Trophoblast cell (in vitro differentiated cells and primary cell): ENCODE results near the gene DCLK2.

Experiments used
- DNase-seq, 2 donors: peaks; one replicate each; pipeline ENCODE4 v3.0.0-alpha.2; 2016
- H2AFZ ChIP-seq: 2 replicates; pipeline ENCODE4 v1.6.1; 2013; ENCODE audit warnings: low read length, moderate library complexity, mild to moderate bottlenecking; ENCODE audit not compliant: insufficient read depth, poor library complexity
- H2AK5ac ChIP-seq: 2 replicates; pipeline ENCODE4 v1.6.1; 2013; ENCODE audit warnings: mild to moderate bottlenecking, low read length
- H2BK120ac ChIP-seq: 2 replicates; pipeline ENCODE4 v1.6.1; 2013; ENCODE audit warnings: low read length, mild to moderate bottlenecking, moderate library complexity; ENCODE audit not compliant: insufficient read depth, poor library complexity
- H2BK12ac ChIP-seq: 2 replicates; pipeline ENCODE4 v1.6.1; 2013; ENCODE audit warnings: mild to moderate bottlenecking, low read length, moderate library complexity
- H2BK5ac ChIP-seq: 2 replicates; pipeline ENCODE4 v1.6.1; 2013; ENCODE audit warnings: low read length, low read depth, moderate library complexity, mild to moderate bottlenecking; ENCODE audit not compliant: poor library complexity
- H3K14ac ChIP-seq: 2 replicates; pipeline ENCODE4 v1.6.1; 2013; ENCODE audit warnings: mild to moderate bottlenecking, low read length
- H3K18ac ChIP-seq: 2 replicates; pipeline ENCODE4 v1.6.1; 2013; ENCODE audit warnings: mild to moderate bottlenecking, low read length
- H3K23ac ChIP-seq: 2 replicates; pipeline ENCODE4 v1.6.1; 2013; ENCODE audit warnings: low read length
- H3K27ac ChIP-seq: 2 replicates; pipeline ENCODE4 v1.5.1; 2013; ENCODE audit warnings: low read depth, mild to moderate bottlenecking, inconsistent platforms, low read length, moderate library complexity
- H3K27me3 ChIP-seq: 2 replicates; pipeline ENCODE4 v1.6.1; 2013; ENCODE audit warnings: inconsistent platforms, mild to moderate bottlenecking, low read length, moderate library complexity; ENCODE audit not compliant: insufficient read depth
- H3K36me3 ChIP-seq, 2 experiments: 1 replicate in 1 of 2; 2 replicates in 1 of 2; pipeline ENCODE4 v1.6.1; 2013; ENCODE audit warnings: low read length in 2 of 2, mild to moderate bottlenecking in 2 of 2, moderate library complexity in 1 of 2; ENCODE audit not compliant: insufficient read depth in 2 of 2, control insufficient read depth in 1 of 2
- H3K4ac ChIP-seq: 2 replicates; pipeline ENCODE4 v1.6.1; 2013; ENCODE audit warnings: low read depth, mild to moderate bottlenecking, low read length, moderate library complexity
- H3K4me1 ChIP-seq, 2 experiments: 1 replicate in 1 of 2; 2 replicates in 1 of 2; pipeline ENCODE4 v1.6.1; 2013; ENCODE audit warnings: low read length in 2 of 2, mild to moderate bottlenecking in 2 of 2, moderate library complexity in 1 of 2; ENCODE audit not compliant: insufficient read depth in 2 of 2, control insufficient read depth in 1 of 2
- H3K4me2 ChIP-seq: 2 replicates; pipeline ENCODE4 v1.6.1; 2013; ENCODE audit warnings: inconsistent platforms, mild to moderate bottlenecking, low read length, moderate library complexity
- H3K4me3 ChIP-seq: 2 replicates; pipeline ENCODE4 v1.5.1; 2013; ENCODE audit warnings: mild to moderate bottlenecking, low read depth, low read length, inconsistent platforms
- H3K79me1 ChIP-seq: one replicate; pipeline ENCODE4 v1.6.1; 2013; ENCODE audit warnings: low read length
- H3K79me2 ChIP-seq: 2 replicates; pipeline ENCODE4 v1.6.1; 2013; ENCODE audit warnings: low read length, mild to moderate bottlenecking; ENCODE audit not compliant: control insufficient read depth, insufficient read depth, poor library complexity
- H3K9ac ChIP-seq: 2 replicates; pipeline ENCODE4 v1.6.1; 2013; ENCODE audit warnings: mild to moderate bottlenecking, low read length
- H3K9me3 ChIP-seq: 2 replicates; pipeline ENCODE4 v1.6.1; 2013; ENCODE audit warnings: low read depth, mild to moderate bottlenecking, control low read depth, inconsistent platforms, low read length; ENCODE audit not compliant: insufficient read depth
- H4K12ac ChIP-seq: 2 replicates; pipeline ENCODE4 v1.6.1; 2013; ENCODE audit warnings: low read depth, mild to moderate bottlenecking, low read length, moderate library complexity
- H4K8ac ChIP-seq: 2 replicates; pipeline ENCODE4 v1.6.1; 2013; ENCODE audit warnings: low read depth, mild to moderate bottlenecking, low read length, moderate library complexity
- H4K91ac ChIP-seq: one replicate; pipeline ENCODE4 v1.6.1; 2013; ENCODE audit warnings: low read depth, mild to moderate bottlenecking, low read length, moderate library complexity
- WGBS: extraction: QIAGEN DNeasy Blood & Tissue Kit; methylation state at CpG from one replicate; pipeline ENCODE4 v1.1.7; 2013; ENCODE audit warnings: missing lambda C conversion rate; ENCODE audit not compliant: insufficient read length, insufficient coverage; ENCODE audit errors: extremely low coverage; 5-methylcytosine and 5-hydroxymethylcytosine counted together

The DCLK2 gene

DNA sequence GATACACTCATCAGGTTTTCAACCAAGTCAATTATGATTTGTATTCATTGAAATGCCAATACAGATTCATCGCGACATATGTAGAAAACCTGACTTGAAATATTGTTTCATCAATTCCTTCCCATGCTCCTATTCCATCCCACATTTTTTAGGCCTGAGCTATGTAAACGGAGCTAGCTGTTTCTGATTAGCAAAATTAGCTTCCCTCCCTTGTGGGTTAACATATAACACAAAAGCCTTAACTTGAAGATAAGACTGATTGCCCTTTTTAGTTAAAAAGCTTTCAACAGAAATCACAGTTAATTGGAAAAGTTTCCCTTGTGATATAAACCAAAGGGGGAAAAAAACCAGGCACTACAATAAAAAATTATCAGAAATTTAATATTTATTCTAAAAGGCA lies 32.8 kb upstream of the DCLK2 start:
- H3K23ac ChIP-seq, result no peak overlapping the region
- no CpG with 5 or more reads among the region's 3 CpGs for WGBS
- DNase-seq, result no peak
- no peak overlapping the region for H3K4me3 ChIP-seq
- H3K9me3 ChIP-seq, result no peaks in the 10 kb centered on the region
- no peak overlapping the region for H2BK12ac ChIP-seq
- no peak overlapping the region for H4K12ac ChIP-seq
- H3K4ac ChIP-seq, result no peak overlapping the region
- H4K91ac ChIP-seq, result no peak overlapping the region
- no peak overlapping the region for H3K18ac ChIP-seq
- H3K36me3 ChIP-seq, result no peaks in the 10 kb centered on the region
- no peak overlapping the region for H3K9ac ChIP-seq
- no peak overlapping the region for H2BK120ac ChIP-seq
- H3K79me1 ChIP-seq, result no peaks in the 10 kb centered on the region
- H2BK5ac ChIP-seq, result no peak overlapping the region
- no peaks in the 10 kb centered on the region for H3K4me1 ChIP-seq
- H2AK5ac ChIP-seq, result no peak overlapping the region
- no peak overlapping the region for H4K8ac ChIP-seq
- no peak overlapping the region for H3K27ac ChIP-seq
- no peak overlapping the region for H2AFZ ChIP-seq
- H3K14ac ChIP-seq, result no peak overlapping the region
- H3K4me2 ChIP-seq, result no peak overlapping the region
- no peaks in the 10 kb centered on the region for H3K79me2 ChIP-seq
- no peaks in the 10 kb centered on the region for H3K27me3 ChIP-seq

GRCh38 chr4:150046728-150047217 lies 31.5 kb upstream of the DCLK2 start:
- no peak overlapping the region for H3K9ac ChIP-seq
- no peaks in the 10 kb centered on the region for H3K9me3 ChIP-seq
- no peak overlapping the region for H3K4me2 ChIP-seq
- no CpG with 5 or more reads among the region's 5 CpGs for WGBS
- H2AK5ac ChIP-seq, result no peak overlapping the region
- H4K8ac ChIP-seq, result no peak overlapping the region
- H3K4me3 ChIP-seq, result no peak overlapping the region
- H2AFZ ChIP-seq, result no peak overlapping the region
- no peaks in the 10 kb centered on the region for H3K27me3 ChIP-seq
- no peak overlapping the region for H2BK12ac ChIP-seq
- H3K27ac ChIP-seq, result no peak overlapping the region
- no peaks in the 10 kb centered on the region for H3K79me2 ChIP-seq
- no peak overlapping the region for H4K91ac ChIP-seq
- H3K4me1 ChIP-seq, result no peaks in the 10 kb centered on the region
- no peak overlapping the region for H2BK5ac ChIP-seq
- no peak overlapping the region for H3K14ac ChIP-seq
- no peak overlapping the region for H3K18ac ChIP-seq
- H3K23ac ChIP-seq, result no peak overlapping the region
- no peaks in the 10 kb centered on the region for H3K79me1 ChIP-seq
- DNase-seq, result no peak
- H3K4ac ChIP-seq, result no peak overlapping the region
- H4K12ac ChIP-seq, result no peak overlapping the region
- no peaks in the 10 kb centered on the region for H3K36me3 ChIP-seq
- H2BK120ac ChIP-seq, result no peak overlapping the region

DNA sequence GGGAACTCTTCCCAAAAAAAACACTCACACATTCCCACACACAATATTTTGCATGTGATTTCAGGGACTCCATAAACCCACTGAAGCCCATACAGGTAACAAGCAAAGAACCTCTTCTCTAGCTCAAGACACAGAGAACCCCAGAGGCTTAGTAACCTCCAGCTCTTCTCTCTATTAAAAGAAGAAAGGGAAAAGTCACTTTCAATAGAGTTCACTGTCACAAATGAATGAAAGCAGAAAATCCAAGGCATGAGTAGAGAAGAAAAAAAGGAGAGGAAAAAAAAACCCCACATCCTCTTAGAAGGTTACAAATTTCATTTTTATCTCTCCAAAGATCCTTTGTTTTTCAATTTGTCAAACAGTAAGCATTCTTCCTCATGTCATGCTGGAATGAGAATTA lies 30.7 kb upstream of the DCLK2 start:
- Histone ChIP-seq H2BK5ac (no peak overlapping the region), H3K18ac (no peak overlapping the region), H2BK12ac (no peak overlapping the region), H3K23ac (no peak overlapping the region), H3K79me1 (no peaks in the 10 kb centered on the region), H4K8ac (no peak overlapping the region), H3K27ac (no peak overlapping the region), H2AFZ (no peak overlapping the region), H3K4ac (no peak overlapping the region), H3K4me2 (no peak overlapping the region), H3K4me3 (no peak overlapping the region), H3K9me3 (no peaks in the 10 kb centered on the region), H3K36me3 (no peaks in the 10 kb centered on the region), H4K91ac (no peak overlapping the region), H2BK120ac (no peak overlapping the region), H3K27me3 (no peaks in the 10 kb centered on the region), H3K4me1 (no peaks in the 10 kb centered on the region), H2AK5ac (no peak overlapping the region), H3K14ac (no peak overlapping the region), H3K79me2 (no peaks in the 10 kb centered on the region), H4K12ac (no peak overlapping the region), H3K9ac (no peak overlapping the region)
- DNase-seq, result no peak

- DNase-seq, result no peak
- Histone ChIP-seq H3K27me3 (no peaks in the 10 kb centered on the region), H4K8ac (no peak overlapping the region), H3K18ac (no peak overlapping the region), H3K14ac (no peak overlapping the region), H3K4ac (no peak overlapping the region), H3K9me3 (no peaks in the 10 kb centered on the region), H4K91ac (no peak overlapping the region), H2BK5ac (no peak overlapping the region), H3K4me1 (no peaks in the 10 kb centered on the region), H3K4me3 (no peak overlapping the region), H2BK12ac (no peak overlapping the region), H3K79me1 (no peaks in the 10 kb centered on the region), H3K4me2 (no peak overlapping the region), H3K36me3 (no peaks in the 10 kb centered on the region), H2AFZ (no peak overlapping the region), H3K79me2 (no peaks in the 10 kb centered on the region), H3K27ac (no peak overlapping the region), H3K23ac (no peak overlapping the region), H2BK120ac (no peak overlapping the region), H4K12ac (no peak overlapping the region), H2AK5ac (no peak overlapping the region), H3K9ac (no peak overlapping the region)
- WGBS, result no CpG with 5 or more reads among the region's 4 CpGs
These were observed 28.6 kb upstream of the DCLK2 start for GRCh38 chr4:150049682-150050081.
